Activated CD8-positive, alpha-beta memory T cell treated with anti-CD3 and anti-CD28 coated beads, Interleukin-2, amount 10 ng/mL, durations not matched to agents 7 days and 5 days (primary cell): ENCODE data around the gene GALNT4. TPM values are rescaled to one million over a fixed set of nuclear protein-coding genes. Genes with fewer than 3 reads are reported as not detected.

Experiments used
- ATAC-seq: fragments of 150-1000 bp; cut with Tn5 transposase; one replicate; pipeline ENCODE4 v1.10.0; 2021; ENCODE audit warnings: moderate library complexity
- CTCF ChIA-PET: fragments of 350-600 bp; sonication (Branson Sonifier 250); formaldehyde crosslinking; loops from one replicate; lab custom pipeline; 2021; ENCODE audit warnings: antibody characterized with exemption; lab: Charles Lee
- DNase-seq: peaks from one replicate; pipeline ENCODE4 v3.0.0-alpha.2; 2020
- H3K27ac Mint-ChIP-seq: one replicate; pipeline ENCODE4 v1.8.0; 2021; ENCODE audit warnings: mild to moderate bottlenecking, mixed read lengths
- H3K27me3 Mint-ChIP-seq: one replicate; pipeline ENCODE4 v1.8.0; 2021; ENCODE audit warnings: mixed read lengths
- H3K36me3 Mint-ChIP-seq: one replicate; pipeline ENCODE4 v1.8.0; 2021; ENCODE audit warnings: mild to moderate bottlenecking, mixed read lengths
- H3K4me1 Mint-ChIP-seq: one replicate; pipeline ENCODE4 v1.8.0; 2021; ENCODE audit warnings: mixed read lengths
- H3K4me3 Mint-ChIP-seq: one replicate; pipeline ENCODE4 v1.8.0; 2021; ENCODE audit warnings: mild to moderate bottlenecking, moderate library complexity, mixed read lengths
- H3K9me3 Mint-ChIP-seq: one replicate; pipeline ENCODE4 v1.8.0; 2022; ENCODE audit warnings: low read depth, mixed read lengths
- total RNA-seq, 2 experiments: library from RNA; stranded (reverse); gene quantifications; one replicate each; pipeline ENCODE4 v1.2.3, GENCODE V29; 2021

GALNT4 gene
- total RNA-seq, 2 experiments from 2014 or later = 16.5 to 17.5 TPM

DNA sequence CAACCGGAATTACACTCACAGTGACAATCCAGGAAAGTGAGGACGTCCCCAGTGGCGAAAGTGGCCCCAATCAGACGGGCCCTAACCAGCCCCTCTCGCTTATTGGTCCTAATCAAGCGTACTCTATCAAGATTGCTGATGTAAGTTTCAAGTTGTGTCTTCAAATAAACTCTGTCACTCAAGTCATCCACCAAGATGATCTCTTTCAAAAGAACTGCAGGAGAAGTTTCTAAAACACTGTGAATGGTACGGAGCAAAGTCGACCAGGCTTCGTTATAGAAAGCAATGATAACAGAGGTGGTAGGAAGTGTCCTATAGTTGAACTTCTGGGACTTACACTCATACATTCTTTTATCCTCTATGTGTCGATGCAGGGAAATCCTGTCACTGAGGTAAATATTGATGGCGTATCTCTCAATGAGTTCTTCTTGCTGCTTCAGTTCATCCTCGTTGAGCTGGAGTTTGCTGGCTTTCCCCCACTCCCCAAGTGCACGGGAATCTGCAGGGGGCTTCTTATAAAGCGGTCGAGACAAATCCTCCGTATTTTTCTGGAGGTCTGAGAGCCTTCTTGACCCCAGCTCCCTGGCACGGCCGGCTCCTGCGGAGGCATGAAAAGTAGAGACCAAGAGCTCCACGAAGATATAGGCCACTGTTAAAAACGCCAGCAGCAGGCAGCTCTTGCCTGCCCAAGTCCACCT is 604 bp downstream of the GALNT4 start:
- Mint-ChIP-seq H3K36me3 (peaks cover 41% of the 10 kb centered on the region), H3K4me1 (peaks cover 74% of the 10 kb centered on the region), H3K9me3 (no peaks in the 10 kb centered on the region), H3K27me3 (no peaks in the 10 kb centered on the region), H3K4me3 (peak overlapping the region; percentile 92), H3K27ac (peak overlapping the region; percentile 97)
- CTCF ChIA-PET = interaction anchor here (0.9 to 9.6 kb wide), 16 partner anchors 10 to 505 kb away, joined by 3 to 194 read pairs (median 6); partner anchors contain the start of gene DUSP6
- ATAC-seq (no peak), DNase-seq (no peak)

DNA sequence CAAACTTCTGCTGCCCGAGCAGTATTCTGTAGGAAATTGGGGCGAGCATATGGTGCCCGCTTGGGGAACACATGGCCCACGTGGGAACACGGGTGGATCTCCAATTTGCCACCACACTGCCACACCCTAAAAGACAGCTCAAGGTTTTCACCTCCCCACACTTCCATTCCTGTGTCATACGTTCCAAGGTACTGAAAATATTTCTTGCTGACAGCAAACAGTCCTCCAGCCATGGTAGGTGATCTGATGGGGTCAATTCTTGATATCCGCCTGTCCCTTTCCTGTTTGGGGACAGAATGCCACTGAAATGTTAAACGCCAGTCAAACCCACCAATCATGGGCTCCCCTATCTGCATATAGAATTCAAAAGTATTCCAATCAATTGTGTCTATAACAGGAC is 1.2 kb downstream of the GALNT4 start:
- no peak for ATAC-seq
- no peak for DNase-seq
- peak overlapping the region; percentile 97 for H3K27ac Mint-ChIP-seq
- CTCF ChIA-PET = interaction anchor here (2.7 to 9.6 kb wide), 4 partner anchors 10 to 505 kb away, joined by 8 to 194 read pairs (median 52); no protein-coding TSS in a partner anchor
- peaks cover 75% of the 10 kb centered on the region for H3K4me1 Mint-ChIP-seq
- peaks cover 44% of the 10 kb centered on the region for H3K36me3 Mint-ChIP-seq
- H3K27me3 Mint-ChIP-seq = no peaks in the 10 kb centered on the region
- H3K4me3 Mint-ChIP-seq = peak overlapping the region; percentile 92
- no peaks in the 10 kb centered on the region for H3K9me3 Mint-ChIP-seq

DNA sequence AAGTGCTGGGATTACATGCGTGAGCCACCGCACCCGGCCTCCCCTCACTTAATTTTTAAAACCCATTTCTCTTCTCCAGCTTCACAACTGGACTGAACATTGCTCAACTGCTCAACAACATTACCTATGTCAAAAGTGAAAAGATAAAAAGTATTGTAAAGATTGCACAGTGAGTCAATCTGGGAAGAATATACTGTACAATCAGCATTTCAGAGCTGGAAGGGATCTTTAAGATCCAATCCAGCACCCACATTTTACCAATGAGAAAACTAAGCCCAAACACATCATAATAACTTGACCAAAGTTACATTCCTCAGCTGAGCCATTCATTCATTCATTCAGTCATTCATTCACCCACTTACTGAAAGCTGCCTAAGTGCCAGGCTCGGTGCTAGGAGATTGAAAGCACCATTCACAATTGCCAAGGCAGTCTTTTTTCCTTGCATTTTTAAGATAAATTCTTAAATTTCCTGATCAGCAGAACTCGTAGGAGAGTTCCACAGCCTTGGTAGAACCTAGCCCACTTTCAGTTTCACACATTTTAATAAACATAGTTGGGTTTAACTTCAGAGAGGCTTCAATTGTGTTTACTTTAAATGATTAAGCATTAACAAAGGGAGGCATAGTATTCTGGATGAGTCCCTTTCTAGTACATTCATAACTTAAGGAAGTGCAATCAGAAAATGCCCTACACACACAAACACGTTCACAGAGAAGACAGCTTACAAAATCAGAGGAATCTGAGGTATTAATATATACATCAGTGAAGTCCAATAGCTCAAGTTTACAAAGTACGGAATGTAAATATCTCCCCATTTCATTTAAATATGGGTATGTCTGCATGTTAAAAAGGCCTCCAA is 3.0 kb downstream of the GALNT4 start:
- H3K27ac Mint-ChIP-seq = peak overlapping the region; percentile 17
- H3K36me3 Mint-ChIP-seq = peaks cover 48% of the 10 kb centered on the region

DNA sequence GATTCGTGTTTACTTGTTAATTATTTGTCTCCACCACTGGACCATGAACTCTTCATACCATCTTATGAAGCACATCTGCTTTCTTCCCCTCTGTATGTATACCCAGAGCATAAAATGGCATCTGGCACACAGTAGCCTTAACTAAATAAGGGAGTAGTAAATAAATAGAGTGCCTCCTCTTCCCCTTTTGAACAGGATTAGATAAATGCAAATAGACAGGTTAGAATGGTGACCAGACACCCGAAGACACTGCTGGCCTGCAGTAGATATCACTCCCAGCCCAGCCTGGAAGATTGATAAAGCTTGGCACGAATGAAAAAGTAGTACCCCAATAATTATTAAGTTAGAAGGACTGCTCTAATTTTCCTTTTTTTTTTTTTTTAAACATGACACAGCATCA is 6.9 kb downstream of the GALNT4 start:
- no peak overlapping the region for H3K27ac Mint-ChIP-seq
- no peak overlapping the region for H3K4me3 Mint-ChIP-seq
- CTCF ChIA-PET = interaction anchor here (1.8 kb wide), 1 partner anchor 46 kb away, joined by 7 read pairs; no protein-coding TSS in a partner anchor
- H3K9me3 Mint-ChIP-seq = no peaks in the 10 kb centered on the region
- H3K27me3 Mint-ChIP-seq = no peaks in the 10 kb centered on the region
- peaks cover 33% of the 10 kb centered on the region for H3K36me3 Mint-ChIP-seq
- ATAC-seq (no peak), DNase-seq (no peak)
- H3K4me1 Mint-ChIP-seq = peaks cover 45% of the 10 kb centered on the region

More for the DNA sequence above, 3.0 kb downstream of the GALNT4 start:
- peak overlapping the region; percentile 92 for H3K4me3 Mint-ChIP-seq
- DNase-seq = no peak
- no peaks in the 10 kb centered on the region for H3K27me3 Mint-ChIP-seq
- no peaks in the 10 kb centered on the region for H3K9me3 Mint-ChIP-seq
- H3K4me1 Mint-ChIP-seq = peaks cover 63% of the 10 kb centered on the region
- CTCF ChIA-PET = interaction anchor here (0.9 to 9.6 kb wide), 7 partner anchors 51 to 504 kb away, joined by 3 to 194 read pairs (median 4); no protein-coding TSS in a partner anchor
- no peak for ATAC-seq

DNA sequence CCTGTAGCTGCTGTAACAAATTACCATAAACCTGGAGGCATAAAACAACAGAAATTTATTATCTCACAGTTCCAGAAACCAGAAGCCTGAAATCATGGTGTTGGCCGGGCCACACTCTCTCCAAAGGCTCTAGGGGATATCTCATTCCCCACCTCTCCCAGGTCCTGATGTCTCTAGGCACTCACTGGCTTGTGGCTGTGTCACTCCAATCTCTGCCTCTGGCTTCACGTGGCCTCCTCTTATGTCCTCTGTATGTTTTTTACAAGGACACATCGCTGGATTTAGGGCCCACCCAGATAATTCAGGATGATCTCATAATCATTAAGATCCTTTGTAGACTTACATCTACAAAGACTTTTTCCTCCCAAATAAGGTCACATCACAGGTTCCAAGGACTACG is 8.0 kb downstream of the GALNT4 start:
- Mint-ChIP-seq H3K4me3 (no peak overlapping the region), H3K27me3 (no peaks in the 10 kb centered on the region), H3K4me1 (peaks cover 35% of the 10 kb centered on the region), H3K27ac (no peak overlapping the region), H3K36me3 (peaks cover 27% of the 10 kb centered on the region), H3K9me3 (no peaks in the 10 kb centered on the region)
- no peak for DNase-seq
- CTCF ChIA-PET = interaction anchor here (0.8 to 1.8 kb wide), 2 partner anchors 10 to 45 kb away, joined by 3 to 7 read pairs; no protein-coding TSS in a partner anchor
- no peak for ATAC-seq

DNA sequence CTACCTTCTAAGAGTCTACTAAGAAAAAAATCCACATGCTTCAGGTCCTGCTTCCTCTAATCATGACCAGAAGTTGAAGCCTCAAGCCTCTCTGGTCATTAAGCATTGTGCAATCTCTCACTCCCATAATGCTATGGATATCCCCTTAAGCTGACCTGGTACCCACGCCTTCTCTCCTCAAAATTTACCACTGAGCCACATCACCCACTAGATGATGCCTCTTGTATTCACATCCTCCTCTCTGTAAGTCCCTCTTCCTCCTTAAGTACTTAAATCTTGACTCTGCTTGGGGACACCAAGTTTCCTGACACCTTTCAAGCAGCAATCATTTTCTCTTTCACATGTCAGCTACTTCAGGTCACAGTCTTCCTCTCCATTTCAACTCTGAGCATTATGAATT is 9.8 kb downstream of the GALNT4 start:
- no peak overlapping the region for H3K27ac Mint-ChIP-seq
- DNase-seq (peak; percentile 45), ATAC-seq (peak; percentile 79)
- no peaks in the 10 kb centered on the region for H3K27me3 Mint-ChIP-seq
- H3K4me3 Mint-ChIP-seq = no peak overlapping the region
- H3K4me1 Mint-ChIP-seq = peaks cover 25% of the 10 kb centered on the region
- CTCF ChIA-PET = interaction anchor here (0.8 to 3.9 kb wide), 4 partner anchors 9 to 44 kb away, joined by 3 to 19 read pairs (median 8); partner anchors contain the start of gene GALNT4
- peaks cover 31% of the 10 kb centered on the region for H3K36me3 Mint-ChIP-seq
- no peaks in the 10 kb centered on the region for H3K9me3 Mint-ChIP-seq

DNA sequence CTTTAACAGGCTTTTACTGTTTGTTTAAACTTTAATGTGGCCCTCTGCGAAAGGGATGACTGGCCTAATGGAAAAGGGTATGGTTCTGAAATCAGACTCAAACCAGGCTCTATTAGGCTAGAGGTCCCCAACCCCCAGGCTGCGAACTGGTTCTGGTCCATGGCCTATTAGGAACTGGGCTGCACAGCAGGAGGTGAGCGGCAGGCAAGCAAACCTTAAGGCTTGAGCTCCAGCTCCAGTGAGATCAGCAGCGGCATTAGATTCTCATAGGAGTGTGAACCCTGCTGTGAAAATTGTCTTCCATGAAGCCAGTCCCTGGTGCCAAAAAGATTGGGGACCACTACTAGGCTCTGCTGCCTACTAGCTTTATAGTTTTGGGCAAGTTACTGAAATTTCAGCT is 11.1 kb downstream of the GALNT4 start:
- Mint-ChIP-seq H3K9me3 (no peaks in the 10 kb centered on the region), H3K36me3 (peaks cover 29% of the 10 kb centered on the region), H3K27me3 (no peaks in the 10 kb centered on the region), H3K27ac (no peak overlapping the region), H3K4me3 (no peak overlapping the region), H3K4me1 (peaks cover 16% of the 10 kb centered on the region)
- no peak for DNase-seq
- CTCF ChIA-PET = interaction anchor here (0.9 to 3.9 kb wide), 6 partner anchors 8 to 496 kb away, joined by 4 to 19 read pairs (median 6); partner anchors contain the start of gene GALNT4
- no peak for ATAC-seq

DNA sequence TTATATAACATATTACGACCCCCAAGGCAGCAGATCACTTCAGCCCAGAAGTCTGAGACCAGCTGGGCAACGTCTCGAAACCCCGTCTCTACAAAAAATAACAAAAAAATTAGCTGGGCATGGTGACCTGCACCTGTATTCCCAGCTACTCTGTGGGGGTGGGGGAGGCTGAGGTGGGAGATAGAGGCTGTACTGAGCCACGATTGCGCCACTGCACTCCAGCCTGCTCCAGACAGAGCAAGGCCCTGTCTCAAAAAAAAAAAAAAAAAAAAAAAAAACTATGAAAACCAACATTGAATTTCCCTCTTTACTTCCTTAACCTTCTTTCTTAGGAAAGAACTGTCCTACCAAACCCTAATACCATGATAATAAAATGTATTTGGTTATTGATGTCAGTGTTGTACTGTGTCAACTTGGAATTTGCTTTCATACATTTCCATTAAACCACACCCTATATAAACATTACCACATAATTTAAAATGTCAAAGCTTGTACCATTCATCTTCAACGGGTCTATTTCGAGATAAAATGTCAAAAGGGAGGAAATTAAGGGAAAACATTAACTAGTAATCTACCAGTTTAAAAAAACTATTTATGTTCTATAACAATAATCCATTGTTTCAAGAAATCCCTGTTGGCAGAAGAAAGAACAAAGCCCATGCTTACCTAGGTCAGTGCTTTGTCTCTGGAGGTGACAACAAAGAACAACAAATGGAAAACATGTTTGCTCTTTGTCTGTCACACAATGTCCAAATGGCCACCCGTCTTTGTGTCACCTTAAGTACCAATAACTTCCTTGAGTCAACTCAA is 17.4 kb downstream of the GALNT4 start:
- Mint-ChIP-seq H3K36me3 (peaks cover 33% of the 10 kb centered on the region), H3K9me3 (no peaks in the 10 kb centered on the region), H3K4me1 (peaks cover 14% of the 10 kb centered on the region), H3K27ac (no peak overlapping the region), H3K4me3 (no peak overlapping the region), H3K27me3 (no peaks in the 10 kb centered on the region)
- ATAC-seq = no peak
- no peak for DNase-seq
- CTCF ChIA-PET = interaction anchor here (1.3 to 1.5 kb wide), 2 partner anchors 20 to 37 kb away, joined by 4 read pairs; no protein-coding TSS in a partner anchor

DNA sequence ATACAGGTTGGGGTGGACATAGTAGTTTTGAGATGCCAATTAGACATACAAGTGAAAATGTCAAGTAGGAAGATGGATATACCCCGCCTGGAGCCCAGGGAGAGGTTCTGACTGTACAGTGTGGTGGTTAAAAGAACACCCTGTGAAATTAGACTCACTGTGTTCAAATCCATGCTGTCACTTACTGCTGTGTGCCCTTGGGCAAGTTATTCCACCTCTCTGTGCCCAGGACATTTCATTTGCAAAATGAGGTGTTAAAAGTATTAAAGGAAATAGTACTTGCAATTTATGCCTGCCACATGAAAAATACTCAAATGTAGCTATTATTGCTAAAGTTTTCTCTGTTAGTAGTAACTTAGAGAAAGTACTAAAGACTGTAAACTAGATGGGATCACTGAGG is 18.5 kb downstream of the GALNT4 start:
- H3K27me3 Mint-ChIP-seq = no peaks in the 10 kb centered on the region
- CTCF ChIA-PET = interaction anchor here (1.0 to 1.3 kb wide), 2 partner anchors 21 to 28 kb away, joined by 3 to 4 read pairs; no protein-coding TSS in a partner anchor
- peaks cover 34% of the 10 kb centered on the region for H3K36me3 Mint-ChIP-seq
- DNase-seq (no peak), ATAC-seq (no peak)
- H3K4me3 Mint-ChIP-seq = no peak overlapping the region
- H3K27ac Mint-ChIP-seq = no peak overlapping the region
- peaks cover 14% of the 10 kb centered on the region for H3K4me1 Mint-ChIP-seq
- no peaks in the 10 kb centered on the region for H3K9me3 Mint-ChIP-seq

DNA sequence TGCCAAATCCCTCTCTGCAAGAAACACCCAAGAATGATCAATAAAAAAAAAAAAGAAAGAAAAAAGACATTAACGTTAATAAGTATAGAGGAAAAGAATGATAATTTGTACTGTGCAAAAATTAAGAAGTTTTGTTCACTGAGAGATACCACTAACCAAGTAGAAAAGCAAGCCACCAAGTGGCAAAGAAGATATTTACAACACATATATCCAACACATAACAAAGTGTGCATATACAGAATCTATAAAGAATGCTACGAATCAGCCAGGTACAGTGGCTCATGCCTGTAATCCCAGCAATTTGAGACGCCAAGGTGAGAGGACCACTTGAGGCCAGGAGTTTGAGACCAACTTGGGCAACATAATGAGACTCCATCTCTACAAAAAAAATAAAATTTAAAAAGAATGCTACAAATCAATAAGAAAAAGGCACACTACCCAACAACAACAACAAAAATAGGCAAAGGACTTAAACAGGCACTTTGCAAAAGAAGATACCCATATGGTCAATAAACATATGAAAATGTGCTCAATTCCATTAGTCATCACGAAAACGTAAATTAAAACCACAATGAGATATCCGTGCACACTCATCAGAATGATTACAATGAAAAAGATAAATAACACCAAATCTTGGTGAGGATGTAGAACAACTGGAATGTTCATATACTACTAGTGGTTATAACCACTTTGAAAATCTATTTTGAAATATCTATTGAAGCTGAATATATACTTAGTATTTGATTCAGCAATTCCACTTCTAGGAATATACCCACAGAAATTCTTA is 19.8 kb downstream of the GALNT4 start:
- Mint-ChIP-seq H3K36me3 (peaks cover 39% of the 10 kb centered on the region), H3K27me3 (no peaks in the 10 kb centered on the region), H3K9me3 (no peaks in the 10 kb centered on the region), H3K4me1 (peaks cover 10% of the 10 kb centered on the region), H3K27ac (no peak overlapping the region), H3K4me3 (no peak overlapping the region)
- CTCF ChIA-PET = interaction anchor here (1.1 kb wide), 1 partner anchor 10 kb away, joined by 5 read pairs; no protein-coding TSS in a partner anchor
- DNase-seq (no peak), ATAC-seq (no peak)

DNA sequence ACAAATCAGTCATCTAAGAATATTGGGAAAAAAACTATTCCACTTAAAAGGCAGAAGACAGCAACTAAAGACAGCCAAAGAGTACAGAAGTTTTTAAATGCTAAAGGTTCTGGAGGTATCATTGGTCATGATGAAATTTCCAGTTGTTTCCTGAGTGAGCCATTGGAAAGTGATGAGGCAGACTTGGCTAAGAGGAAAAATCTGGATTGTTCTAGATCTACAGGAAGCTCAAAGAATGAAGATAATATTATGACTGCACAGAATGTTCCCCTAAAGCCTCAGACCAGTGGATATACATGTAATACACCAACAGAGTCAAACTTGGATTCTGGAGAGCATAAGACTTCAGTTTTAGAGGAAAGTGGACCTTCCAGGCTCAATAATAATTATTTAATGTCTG is 22.8 kb downstream of the GALNT4 start:
- CTCF ChIA-PET = no interaction called here
- H3K27ac Mint-ChIP-seq = no peak overlapping the region
- H3K36me3 Mint-ChIP-seq = peaks cover 43% of the 10 kb centered on the region
- no peak overlapping the region for H3K4me3 Mint-ChIP-seq
- no peak for DNase-seq
- no peak for ATAC-seq
- H3K9me3 Mint-ChIP-seq = no peaks in the 10 kb centered on the region
- peaks cover 8% of the 10 kb centered on the region for H3K4me1 Mint-ChIP-seq
- no peaks in the 10 kb centered on the region for H3K27me3 Mint-ChIP-seq

DNA sequence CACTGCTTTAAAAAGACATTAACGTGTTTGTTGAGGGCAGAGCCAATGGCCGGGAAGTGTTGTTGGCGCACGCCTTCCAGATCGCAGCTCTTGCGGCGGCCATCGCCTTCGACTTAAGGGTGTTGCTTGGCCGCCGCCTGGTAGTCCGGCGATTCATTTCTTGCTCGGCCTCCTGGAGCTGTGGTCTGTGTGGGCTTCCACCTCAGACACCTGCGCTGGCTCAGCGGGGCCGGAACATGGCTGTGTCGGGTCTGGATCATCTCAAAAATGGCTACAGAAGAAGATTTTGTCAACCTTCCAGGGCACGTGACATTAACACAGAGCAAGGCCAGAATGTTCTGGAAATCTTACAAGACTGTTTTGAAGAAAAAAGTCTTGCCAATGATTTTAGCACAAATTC is 24.7 kb downstream of the GALNT4 start:
- Mint-ChIP-seq H3K27me3 (no peaks in the 10 kb centered on the region), H3K36me3 (peaks cover 49% of the 10 kb centered on the region), H3K4me3 (no peak overlapping the region), H3K27ac (no peak overlapping the region), H3K4me1 (peaks cover 13% of the 10 kb centered on the region), H3K9me3 (no peaks in the 10 kb centered on the region)
- no peak for DNase-seq
- ATAC-seq = no peak
- CTCF ChIA-PET = interaction anchor here (1.2 to 1.7 kb wide), 2 partner anchors 9 to 25 kb away, joined by 3 to 4 read pairs; partner anchors contain the start of gene GALNT4
